HG02642 (cell line): ENCODE results near the gene ELP2.
"Not testable (repeated sequence)": the region's sequence is repeated elsewhere in the genome, so short reads cannot be mapped to it uniquely, and the experiment has no call there.

Source experiments
- ATAC-seq: cut with Tn5 transposase; IDR thresholded peaks from one replicate; pipeline ENCODE4 v1.9.1; 2021; ENCODE audit warnings: mild to moderate bottlenecking; ENCODE audit not compliant: unreplicated experiment, poor library complexity

Gene ELP2

DNA sequence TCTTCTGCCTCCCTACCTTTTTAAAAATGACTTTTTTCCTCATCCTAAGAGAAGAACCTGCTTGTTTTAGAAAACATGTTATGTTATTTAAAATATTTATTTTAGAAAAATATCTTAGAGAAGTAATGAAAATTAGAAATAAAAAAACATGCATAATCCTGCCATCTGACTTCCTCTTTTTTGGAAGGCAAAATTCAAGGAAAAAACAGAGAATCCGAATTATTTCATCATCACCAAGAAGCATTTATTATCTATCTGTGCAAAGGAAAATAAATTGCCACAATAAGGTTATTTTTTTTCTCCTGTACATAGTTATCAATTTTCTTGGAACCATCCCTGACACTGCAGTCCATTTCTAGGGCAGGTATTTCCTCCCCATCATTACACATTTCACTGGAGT, 15.0 kb upstream of the ELP2 start:
- no peak for ATAC-seq

DNA sequence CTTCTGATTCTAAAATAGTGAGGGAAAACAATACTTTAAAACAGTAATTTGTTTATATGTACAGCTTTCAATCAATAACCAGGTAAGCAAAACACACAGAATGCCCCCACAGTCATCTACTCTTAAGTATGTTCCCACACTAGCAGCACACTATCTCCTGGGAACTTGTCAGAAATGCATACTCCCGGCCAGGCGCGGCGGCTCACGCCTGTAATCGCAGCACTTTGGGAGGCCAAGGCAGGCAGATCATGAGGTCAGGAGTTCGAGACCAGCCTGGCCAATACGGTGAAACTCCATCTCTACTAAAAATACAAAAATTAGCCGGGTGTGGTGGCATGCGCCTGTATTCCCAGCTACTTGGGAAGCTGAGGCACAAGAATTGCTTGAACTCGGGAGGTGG, 12.9 kb upstream of the ELP2 start:
- ATAC-seq: not testable (repeated sequence)

DNA sequence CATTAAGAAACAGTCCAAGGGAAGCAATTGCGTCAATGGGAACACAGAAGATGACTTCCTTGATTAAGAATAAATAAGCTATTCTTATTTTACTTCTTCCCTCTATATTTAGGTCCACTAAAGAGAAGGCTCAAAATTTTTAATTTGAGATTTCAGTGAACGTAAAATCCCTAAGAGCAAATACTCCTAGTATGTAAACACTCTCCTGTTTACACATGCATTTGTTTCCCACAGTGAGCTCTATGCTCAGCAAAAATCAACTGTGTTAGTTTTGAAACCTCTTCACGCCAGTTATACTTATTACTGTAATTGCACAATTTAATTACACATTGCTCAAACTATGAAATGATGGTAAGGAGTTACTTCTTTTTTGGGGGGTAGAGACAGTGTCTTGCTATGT, 9.4 kb upstream of the ELP2 start:
- no peak for ATAC-seq

DNA sequence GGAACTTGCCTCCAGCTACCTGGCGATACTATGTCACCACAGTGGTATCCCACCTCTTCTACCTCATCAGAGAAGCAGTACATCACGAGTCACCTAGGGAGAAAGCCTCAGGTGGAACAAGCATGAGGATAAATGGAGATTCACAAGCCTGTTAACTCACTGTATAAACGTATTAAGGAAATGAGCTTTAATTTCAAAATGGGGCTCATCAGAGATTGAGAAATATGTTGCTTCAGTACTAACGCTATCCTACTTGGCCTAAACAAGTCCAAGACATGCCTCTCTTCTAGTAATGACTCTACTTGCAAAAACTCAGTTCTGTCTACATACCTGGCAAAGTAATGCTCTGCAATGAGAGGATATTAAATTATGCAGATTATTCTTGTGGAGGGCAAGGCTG, 4.9 kb upstream of the ELP2 start:
- ATAC-seq: no peak

DNA sequence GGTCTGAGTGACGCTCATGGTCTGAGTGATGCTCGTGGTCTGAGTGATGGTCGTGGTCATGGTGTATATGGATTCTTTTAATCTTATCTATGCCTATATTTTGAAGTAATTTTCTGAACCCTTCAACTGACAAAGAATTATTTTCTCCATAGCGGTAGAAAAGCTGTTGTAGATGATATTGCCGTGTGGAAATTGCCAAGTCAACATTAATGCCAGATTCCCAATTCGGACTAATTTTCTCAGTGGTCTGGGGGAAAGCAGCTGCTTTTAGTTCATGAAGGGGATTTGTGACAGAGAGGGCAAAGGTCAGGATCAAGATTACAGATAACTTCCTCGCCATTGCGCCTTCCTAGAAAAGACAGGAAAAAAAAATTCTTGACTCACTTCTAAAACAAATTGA, 3.0 kb upstream of the ELP2 start:
- ATAC-seq: no peak

DNA sequence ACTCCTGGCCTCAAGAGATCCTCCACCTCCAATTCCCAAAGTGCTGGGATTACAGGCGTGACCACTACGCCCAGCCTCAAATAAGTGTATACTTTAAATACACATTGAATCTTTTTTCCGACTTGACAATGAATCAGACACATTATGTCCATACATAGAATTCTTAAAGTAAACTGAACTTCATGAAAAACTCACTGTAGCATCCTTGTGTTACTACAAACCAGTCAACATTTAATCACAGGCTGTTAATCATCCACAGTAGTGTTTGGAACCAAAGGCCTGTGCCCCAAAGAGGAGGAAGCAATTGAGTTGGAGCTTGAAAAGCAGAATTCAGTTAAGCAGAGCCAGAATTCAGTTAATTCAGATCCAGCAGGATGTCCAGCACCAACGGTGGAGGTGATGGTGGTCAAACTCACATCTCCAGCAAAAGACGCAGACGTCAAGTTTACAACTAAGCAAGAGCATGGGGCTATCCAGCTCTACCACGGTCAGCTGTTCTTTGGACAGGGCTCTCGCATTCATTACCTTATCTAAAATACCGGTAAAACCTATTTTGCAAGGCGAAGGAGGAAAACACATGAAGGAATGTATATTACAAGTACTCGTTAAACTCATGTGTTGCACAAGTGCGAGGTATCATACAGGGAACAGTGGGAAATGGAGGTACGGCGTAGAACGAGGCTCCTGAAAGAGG, 1.7 kb upstream of the ELP2 start:
- ATAC-seq: no peak

DNA sequence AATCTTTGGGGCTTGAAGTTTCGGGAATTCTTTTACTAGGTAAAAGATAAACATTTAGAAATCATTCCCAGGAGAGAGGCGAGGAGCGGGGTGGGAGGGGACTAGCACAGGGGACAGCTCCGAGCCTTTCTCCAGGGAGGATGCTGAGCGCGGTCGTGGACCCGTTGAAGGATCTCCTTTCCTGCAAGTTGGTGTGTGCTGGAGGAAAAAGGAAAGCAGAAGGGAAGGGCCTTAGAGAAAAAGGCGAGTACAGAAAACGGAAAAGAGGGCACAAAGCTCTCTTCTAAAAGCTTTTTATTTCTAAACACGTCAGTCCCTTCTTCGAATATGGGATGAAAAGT, 1.2 kb upstream of the ELP2 start:
- ATAC-seq: no peak

DNA sequence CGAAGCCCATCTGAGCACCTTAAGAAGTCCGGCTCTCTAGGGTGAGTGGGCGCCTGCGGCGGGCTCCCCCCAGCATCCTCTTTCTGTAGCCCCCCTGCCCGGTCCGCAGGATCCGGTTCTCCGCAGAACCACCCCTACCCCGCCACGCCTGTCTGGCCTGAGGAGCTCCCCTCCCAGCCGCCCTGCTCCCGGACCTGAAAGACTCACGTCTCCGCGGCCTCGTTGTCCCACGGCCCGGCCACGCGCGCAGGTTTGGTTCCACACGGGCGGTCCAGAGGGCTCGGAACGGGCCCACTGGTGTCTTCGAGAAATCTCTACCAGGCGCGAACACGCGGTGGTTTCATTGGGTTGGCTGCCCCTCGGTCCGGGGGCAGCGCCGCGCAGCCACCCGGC, 796 bp upstream of the ELP2 start:
- ATAC-seq: no peak

DNA sequence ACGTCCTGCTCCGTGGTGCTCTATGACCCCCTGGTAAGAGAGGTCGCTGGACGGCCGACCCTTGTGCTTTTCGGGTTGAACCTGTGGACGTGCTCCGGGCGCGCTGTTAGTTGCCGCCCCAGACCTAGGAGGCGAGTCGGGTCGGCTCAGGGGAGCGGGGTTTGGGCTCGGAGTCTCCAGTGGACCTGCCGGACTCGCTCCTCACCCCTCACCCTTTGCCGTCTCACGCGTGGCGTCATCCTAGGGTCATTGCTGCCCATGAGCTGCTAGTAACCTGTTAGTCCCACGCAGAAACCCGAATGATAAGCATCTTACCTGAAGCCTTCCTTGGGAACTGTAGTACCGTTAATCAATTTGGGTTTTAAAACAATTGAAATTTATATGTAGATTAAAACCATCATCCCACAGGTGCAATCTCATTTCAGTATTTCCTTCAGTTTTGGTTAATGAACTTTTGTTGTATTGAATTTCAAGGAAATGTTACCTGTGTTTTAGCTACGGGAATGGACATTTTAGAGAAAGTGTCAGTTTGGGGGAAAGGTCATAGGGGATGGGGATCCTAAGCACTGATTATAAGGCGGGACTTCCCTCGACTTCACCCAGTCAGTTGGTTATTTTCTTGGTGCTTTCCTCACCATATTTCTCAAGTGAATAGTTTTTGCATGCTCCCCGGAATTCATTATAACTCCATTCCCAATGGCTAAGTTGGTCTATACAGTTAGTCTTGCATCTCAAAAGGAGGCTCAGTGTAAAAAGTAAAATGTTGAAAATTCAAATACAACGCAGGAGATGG, 536 bp downstream of the ELP2 start:
- peak; percentile 23 for ATAC-seq

DNA sequence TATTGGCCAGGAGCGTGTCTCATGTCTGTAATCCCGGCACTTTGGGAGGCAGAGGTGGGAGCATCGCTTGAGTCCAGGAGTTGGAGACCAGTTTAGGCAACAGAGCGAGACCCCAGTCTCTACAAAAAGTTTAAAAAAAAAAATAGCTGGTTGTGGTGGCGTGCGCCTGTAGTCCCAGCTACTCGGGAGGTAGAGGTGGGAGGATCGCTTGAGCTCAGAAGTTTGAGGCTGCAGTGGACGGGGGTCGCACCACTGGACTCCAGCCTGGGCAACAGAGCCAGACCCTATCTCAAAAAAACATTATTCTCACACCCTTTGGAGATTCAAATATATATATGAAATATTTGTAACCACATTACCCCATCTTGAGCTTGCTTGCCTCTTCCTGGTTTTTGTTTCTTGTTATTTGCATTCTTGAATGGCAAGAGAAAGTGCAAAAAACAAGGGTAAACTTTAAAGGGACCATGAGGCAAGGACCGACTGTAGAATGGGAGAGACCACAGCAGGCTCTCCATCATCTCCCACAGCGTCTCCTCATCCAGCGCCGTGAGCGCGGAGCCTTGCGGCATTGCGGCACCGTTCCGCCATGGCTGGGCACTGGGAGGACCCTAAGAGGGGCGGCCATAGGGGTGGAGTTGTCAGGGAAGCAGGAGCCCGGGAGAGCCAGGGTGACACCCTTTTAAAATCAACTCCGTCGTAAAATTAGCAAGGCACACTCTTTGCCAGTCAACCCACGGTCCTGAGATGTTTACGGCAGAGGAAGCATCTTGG, 1.4 kb downstream of the ELP2 start:
- no peak for ATAC-seq

DNA sequence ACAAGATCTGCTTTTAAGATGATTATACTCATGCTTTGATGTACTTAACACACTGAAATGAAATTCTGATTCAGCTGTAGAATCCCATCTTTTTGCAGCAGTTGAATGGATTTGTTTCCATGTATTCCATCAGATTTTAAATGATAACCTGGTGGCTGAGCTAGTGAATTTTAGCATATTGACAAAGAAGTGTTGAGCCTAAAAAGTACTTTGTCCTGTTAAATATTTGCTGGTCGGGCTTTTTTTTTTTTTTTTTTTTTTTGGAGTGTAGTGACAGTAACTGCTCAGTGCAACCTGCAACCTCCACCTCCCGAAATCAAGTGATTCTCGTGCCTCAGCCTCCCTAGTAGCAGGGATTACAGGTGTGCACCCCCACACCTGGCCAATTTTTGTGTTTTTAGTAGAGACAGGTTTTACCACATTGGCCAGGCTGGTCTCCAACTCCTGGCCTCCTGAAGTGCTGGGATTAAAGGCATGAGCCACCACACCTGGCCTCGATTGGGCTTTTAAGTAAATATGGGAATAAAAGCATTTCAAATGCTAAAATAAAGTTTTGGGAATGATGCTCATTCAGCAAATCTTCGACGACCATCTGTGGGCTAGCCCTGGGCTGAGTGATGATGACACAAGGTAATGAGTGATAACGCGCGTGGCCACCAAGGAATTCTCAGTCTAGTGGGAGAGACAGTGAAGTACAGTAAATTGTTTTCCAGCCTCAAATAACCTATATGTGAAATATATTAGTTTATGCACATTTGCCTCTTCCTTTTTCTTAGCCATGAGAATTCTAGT, 2.2 kb downstream of the ELP2 start:
- no peak for ATAC-seq

DNA sequence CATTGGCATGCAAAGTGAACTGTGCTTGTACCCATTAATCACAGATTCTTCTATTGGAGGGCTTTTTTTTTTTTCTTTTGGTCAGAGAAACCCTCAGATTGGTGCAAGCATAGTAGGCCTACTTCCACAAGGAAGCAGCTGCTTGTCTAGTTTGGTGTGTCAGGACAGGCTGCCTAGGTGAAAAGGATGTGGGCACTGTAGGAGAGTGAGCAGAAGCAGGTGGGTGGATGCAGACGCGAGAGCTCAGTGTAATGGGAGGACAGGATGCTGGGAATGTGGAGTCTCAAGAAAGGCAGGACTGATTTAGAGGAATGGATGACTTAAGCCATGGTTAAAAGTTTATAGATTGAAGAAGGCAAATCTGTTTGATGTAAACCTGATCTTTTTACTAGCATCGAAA, 3.1 kb downstream of the ELP2 start:
- no peak for ATAC-seq

DNA sequence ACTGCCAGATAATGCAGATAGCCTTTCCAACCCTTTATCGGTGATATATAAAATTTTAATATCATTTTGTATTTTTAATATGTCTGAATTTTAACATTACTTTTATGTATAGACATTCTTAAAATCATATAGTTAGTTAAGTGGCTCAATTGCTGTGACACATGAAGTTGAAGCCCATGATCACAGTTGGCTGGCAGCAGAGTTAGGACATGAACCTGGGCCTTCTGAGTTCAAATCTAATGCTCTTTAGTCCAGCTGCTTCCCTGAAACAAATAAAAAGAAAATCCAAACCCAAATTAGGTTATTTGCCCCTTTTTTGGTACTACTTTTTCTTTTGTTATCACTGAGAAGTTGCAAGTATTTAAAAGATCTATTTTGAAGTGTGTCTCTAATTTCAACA, 5.6 kb downstream of the ELP2 start:
- no peak for ATAC-seq

DNA sequence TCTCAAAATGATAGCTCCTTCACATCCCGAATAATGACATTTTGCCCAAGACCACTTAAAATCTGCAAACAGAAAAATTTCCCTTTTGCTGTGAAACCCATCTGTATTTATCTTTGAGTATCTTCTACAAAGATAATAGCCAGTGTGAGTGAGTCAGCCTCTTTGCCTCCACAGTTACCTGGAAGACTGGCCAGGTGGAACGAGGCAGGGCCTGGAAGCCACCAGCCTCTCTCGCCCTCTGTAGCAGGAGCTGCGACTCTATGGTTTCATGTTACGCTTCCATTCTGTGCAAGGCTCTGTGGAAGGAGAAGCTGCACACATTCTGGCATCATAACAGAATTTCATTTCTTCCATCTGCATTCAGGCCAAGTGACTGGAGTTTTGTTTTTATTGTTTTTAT, 9.5 kb downstream of the ELP2 start:
- ATAC-seq: no peak

DNA sequence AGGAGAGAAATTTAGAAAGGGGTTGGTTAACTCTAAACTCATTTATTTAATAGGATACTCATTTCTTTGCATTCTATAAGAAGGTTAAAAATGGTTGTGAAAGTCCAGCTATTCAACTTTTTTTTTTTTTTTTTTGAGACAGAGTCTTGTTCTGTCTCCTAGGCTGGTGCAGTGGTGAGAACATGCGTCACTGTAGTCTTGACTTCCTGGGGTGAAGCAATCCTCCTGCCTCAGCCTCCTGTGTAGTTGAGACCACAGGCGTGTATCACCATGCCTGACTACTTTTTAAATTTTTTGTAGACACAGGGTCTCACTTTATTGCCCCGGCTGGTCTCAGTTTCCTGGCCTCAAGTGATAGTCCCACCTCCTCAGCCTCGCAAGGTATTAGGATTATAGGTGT, 11.9 kb downstream of the ELP2 start:
- no peak for ATAC-seq

DNA sequence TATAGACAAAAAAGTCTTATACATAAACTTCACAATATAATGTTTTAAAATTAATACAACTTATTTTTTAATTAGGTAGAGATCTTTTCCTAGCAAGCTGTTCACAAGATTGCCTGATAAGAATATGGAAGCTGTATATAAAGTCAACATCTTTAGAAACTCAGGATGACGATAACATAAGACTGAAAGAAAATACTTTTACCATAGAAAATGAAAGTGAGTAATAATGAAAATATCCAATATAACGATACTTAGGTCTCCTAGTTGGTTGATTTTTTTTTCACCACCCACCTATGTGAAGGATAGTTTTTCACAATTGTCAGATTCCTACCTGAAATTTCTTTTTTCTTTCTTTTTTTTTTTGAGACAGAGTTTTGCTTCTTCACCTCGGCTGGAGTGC, 13.1 kb downstream of the ELP2 start:
- no peak for ATAC-seq

DNA sequence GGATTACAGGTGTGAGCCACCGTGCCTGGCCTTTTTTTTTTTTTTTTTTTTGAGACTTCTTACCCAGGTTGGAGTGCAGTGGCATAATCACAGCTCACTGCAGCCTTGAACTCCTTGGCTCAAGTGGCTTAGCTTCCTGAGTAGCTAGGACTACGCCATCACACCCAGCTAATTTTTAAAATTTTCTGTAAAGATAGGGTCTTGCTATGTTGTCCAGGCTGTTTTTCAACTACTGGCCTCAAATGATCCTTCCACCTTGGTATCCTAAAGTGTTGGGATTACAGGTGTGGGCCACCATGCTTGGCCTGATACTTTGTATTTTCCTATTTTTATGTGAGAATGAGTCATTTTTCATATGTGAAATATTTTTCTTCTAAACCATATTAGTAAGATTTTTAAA, 13.7 kb downstream of the ELP2 start:
- ATAC-seq: no peak

DNA sequence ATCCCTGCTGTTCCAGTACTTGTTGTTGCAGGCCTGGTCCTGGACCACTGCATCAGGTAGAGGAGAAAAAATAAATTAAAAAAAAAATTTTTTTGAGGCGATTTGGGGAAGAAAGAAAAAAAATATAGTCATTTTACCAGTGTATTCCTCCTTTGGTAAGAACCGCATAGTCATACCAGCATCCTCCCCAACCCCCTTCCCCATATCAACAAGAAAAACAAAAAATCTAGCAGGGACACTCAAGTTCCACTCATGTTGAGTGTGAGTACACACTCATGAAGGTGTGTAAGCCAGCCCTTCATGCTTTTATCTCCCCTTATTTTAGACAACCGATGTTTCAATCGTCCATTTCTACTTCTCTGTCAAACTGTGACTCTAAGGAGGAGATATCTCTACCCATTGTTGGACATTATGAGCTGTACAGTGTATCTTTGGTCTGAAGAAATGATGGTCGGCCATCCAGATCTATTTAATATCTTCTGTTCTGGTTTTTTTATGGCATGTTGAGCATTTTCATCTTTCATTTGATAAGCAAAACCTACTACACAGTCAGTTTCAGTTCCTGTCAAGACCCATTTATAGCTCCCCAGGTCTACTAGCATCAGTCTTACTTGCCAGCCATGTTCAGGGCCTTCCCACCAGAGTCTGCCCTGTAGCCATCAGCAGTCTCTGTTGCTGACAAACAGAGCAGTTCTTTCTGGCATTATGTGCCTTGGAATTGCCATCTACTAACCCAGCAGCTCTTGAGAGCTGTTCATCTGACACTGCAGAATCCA, 20.0 kb downstream of the ELP2 start:
- peak; percentile 94 for ATAC-seq

DNA sequence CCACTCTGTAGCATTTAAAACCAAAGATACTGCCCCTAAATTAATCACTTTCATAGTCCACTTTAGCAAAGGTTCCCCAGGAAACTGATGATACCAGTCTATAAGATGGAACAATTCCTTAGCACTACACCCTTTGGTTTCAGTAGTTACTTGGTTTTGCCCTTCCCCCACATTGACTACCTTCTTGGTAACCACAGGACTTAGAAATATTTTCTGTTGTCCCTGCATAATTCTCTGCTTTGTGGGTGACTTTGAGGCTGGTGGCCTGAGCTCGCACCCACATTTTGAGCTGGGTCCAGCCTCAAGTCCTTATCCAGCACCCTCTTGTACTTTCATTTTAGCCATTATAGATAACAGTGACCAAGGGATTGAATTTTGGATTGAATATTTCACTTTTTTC, 23.1 kb downstream of the ELP2 start:
- ATAC-seq: no peak

DNA sequence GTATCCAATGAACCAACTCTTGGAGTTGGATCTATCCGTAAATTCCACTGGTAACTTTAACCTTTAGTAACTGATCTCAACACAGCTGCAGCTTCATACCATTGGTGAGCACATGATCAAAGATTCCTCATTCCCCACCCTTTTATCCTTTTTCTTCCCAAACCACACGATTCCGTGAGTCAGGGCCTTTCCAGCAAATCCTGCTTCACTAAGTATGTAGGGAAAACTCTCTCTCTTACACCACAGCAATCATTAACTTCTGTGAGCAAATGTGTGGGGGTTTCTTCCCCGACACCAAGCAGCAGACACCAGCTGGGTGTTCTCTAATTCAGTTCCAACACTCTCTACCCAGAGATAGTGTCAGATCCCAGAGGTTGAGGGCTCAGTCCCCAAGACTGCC, 23.5 kb downstream of the ELP2 start:
- ATAC-seq: no peak
